Calu3 (cell line): ENCODE results near the gene ARHGAP32. TPM values are rescaled to one million over a fixed set of nuclear protein-coding genes. Genes with fewer than 3 reads are reported as not detected.

Experiments
- BruUV-seq: library from RNA; stranded (reverse); fragments of 400-500 nt; replicated peaks from 2 replicates; lab custom pipeline; 2021; lab: Mats Ljungman, UMichigan
- CTCF ChIA-PET: fragments of 300-600 bp; sonication (Branson Sonifier 250); formaldehyde crosslinking; loops from one replicate; lab custom pipeline; 2022; ENCODE audit warnings: antibody characterized with exemption; lab: Charles Lee
- DNase-seq: peaks from one replicate; pipeline ENCODE4 v3.0.0; 2022
- H3K27ac Mint-ChIP-seq: one replicate; pipeline ENCODE4 v1.8.0; 2022; ENCODE audit warnings: mixed read lengths; ENCODE audit not compliant: unreplicated experiment
- H3K27me3 Mint-ChIP-seq: one replicate; pipeline ENCODE4 v1.8.0; 2022; ENCODE audit warnings: mixed read lengths; ENCODE audit not compliant: unreplicated experiment
- H3K36me3 Mint-ChIP-seq: one replicate; pipeline ENCODE4 v1.8.0; 2022; ENCODE audit warnings: mild to moderate bottlenecking, moderate library complexity, mixed read lengths; ENCODE audit not compliant: insufficient read depth, unreplicated experiment
- H3K4me1 Mint-ChIP-seq: one replicate; pipeline ENCODE4 v1.8.0; 2022; ENCODE audit warnings: mild to moderate bottlenecking, low read depth, mixed read lengths; ENCODE audit not compliant: unreplicated experiment
- H3K4me3 Mint-ChIP-seq: one replicate; pipeline ENCODE4 v1.8.0; 2022; ENCODE audit warnings: mild to moderate bottlenecking, low read depth, moderate library complexity, mixed read lengths; ENCODE audit not compliant: unreplicated experiment
- H3K9me3 Mint-ChIP-seq: one replicate; pipeline ENCODE4 v1.8.0; 2022; ENCODE audit warnings: low read depth, mixed read lengths; ENCODE audit not compliant: unreplicated experiment
- intact Hi-C: fragments of 100-400 bp; cut with micrococcal nuclease; formaldehyde crosslinking; loops from one replicate; pipeline ENCODE4 v1.10.0; 2022; ENCODE audit not compliant: unreplicated experiment
- total RNA-seq: library from RNA; stranded (reverse); gene quantifications from 2 replicates; pipeline ENCODE4 v1.2.3, GENCODE V29; 2022
- TF ChIP-seq, protein P1 (sequence below): fragments of 200-600 bp; IDR thresholded peaks from one replicate; pipeline ENCODE4 v1.8.0; 2022; ENCODE audit warnings: antibody characterized with exemption; ENCODE audit not compliant: unreplicated experiment

The ARHGAP32 gene
- total RNA-seq, 1 experiment from 2014 or later, result 40.1 TPM

DNA sequence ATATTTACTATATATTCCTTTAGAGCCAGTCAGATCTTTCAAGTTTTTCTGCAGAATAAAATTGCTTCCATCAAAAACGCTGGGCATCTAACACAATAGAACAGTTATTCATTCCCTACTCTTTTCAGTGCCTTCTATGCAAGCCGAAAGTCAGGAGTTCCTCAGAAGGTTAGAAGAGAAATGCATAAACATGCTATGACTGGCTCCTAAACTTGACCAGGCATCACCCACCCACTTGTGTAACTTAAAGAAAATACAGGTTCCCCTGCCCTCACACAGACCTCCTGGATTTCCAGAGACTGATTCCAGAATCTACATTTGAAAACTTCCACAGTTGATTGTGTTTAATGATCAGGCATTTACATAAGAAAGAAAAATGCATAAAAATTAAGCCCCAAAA is 19.3 kb upstream of the ARHGAP32 start:
- CTCF ChIA-PET, result no interaction called here
- no peak for DNase-seq
- Mint-ChIP-seq H3K36me3 (no peaks in the 10 kb centered on the region), H3K9me3 (no peaks in the 10 kb centered on the region), H3K4me1 (peaks cover 10% of the 10 kb centered on the region), H3K4me3 (no peak overlapping the region), H3K27ac (no peak overlapping the region), H3K27me3 (no peaks in the 10 kb centered on the region)
- BruUV-seq, result no TSS peak
- intact Hi-C loops, result no loop called here
- TF ChIP-seq, protein P1, sequence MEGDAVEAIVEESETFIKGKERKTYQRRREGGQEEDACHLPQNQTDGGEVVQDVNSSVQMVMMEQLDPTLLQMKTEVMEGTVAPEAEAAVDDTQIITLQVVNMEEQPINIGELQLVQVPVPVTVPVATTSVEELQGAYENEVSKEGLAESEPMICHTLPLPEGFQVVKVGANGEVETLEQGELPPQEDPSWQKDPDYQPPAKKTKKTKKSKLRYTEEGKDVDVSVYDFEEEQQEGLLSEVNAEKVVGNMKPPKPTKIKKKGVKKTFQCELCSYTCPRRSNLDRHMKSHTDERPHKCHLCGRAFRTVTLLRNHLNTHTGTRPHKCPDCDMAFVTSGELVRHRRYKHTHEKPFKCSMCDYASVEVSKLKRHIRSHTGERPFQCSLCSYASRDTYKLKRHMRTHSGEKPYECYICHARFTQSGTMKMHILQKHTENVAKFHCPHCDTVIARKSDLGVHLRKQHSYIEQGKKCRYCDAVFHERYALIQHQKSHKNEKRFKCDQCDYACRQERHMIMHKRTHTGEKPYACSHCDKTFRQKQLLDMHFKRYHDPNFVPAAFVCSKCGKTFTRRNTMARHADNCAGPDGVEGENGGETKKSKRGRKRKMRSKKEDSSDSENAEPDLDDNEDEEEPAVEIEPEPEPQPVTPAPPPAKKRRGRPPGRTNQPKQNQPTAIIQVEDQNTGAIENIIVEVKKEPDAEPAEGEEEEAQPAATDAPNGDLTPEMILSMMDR, result no peak

DNA sequence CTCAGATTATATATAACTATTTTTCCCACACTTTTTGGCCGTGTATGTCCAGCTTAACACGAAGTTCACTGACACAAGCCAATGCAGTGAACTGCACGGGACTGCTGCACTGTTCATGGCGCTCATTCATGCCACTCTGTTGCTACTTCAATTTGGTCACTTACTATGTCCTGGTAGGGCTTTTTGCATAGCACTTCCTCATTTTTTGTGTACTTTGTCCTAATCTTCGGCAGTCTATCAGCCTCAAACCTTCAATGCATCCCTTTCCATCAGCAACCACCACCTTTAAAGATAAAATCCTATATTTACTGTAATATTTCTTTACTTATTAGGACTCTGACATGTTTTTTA is 18.7 kb upstream of the ARHGAP32 start:
- intact Hi-C loops, result no loop called here
- H3K27me3 Mint-ChIP-seq, result no peaks in the 10 kb centered on the region
- H3K27ac Mint-ChIP-seq, result no peak overlapping the region

DNA sequence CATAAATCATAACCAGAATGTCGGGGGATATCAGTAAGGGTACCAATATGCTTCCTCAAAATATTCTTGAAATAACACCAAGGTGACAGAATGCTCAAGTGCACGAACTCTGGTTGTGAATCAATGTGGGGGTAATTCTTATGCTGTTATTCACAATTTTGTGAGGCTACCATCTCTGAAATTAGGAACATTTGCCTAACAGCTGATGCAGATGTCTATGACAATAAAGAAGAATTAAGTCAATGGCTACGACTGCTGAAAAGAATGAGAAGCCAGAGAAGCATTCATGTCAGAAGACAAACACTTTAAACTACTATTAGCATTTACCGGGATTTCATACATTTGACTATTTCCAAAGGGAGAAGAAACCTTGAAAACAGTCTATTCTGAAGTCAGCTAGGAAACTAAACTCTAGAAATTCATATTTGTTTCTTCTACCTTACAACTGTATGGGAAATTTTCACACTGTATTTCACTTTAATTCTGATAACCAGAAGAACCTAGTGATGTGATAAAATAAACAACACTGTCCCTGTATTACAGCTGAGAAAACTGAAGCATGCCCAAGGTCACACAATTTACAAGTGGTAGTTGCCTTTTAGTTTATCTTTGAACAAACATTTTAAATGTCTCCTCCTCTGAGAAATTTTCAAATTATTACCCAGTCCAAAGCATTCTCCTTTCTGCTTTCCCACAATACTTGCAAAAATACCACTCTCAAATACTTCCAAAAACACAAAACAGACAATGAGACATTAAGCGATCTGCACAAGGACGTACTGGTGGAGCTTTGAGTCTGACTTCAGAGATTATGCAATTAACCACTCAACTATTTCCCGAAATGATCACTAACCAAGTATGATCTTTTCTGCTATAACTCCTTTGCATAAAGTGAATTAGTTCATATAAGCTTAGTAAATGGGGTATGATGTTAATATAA is 18.0 kb upstream of the ARHGAP32 start:
- CTCF ChIA-PET, result no interaction called here
- intact Hi-C loops, result no loop called here
- TF ChIP-seq, protein P1, result no peak
- H3K27me3 Mint-ChIP-seq, result no peaks in the 10 kb centered on the region
- H3K27ac Mint-ChIP-seq, result no peak overlapping the region
- H3K9me3 Mint-ChIP-seq, result no peaks in the 10 kb centered on the region
- H3K4me3 Mint-ChIP-seq, result no peak overlapping the region
- H3K36me3 Mint-ChIP-seq, result no peaks in the 10 kb centered on the region
- peaks cover under 1% of the 10 kb centered on the region for H3K4me1 Mint-ChIP-seq
- DNase-seq, result no peak
- no TSS peak for BruUV-seq

More for the DNA sequence above, 18.7 kb upstream of the ARHGAP32 start:
- Mint-ChIP-seq H3K4me3 (no peak overlapping the region), H3K9me3 (no peaks in the 10 kb centered on the region), H3K4me1 (peaks cover 7% of the 10 kb centered on the region), H3K36me3 (no peaks in the 10 kb centered on the region)
- CTCF ChIA-PET, result no interaction called here
- no TSS peak for BruUV-seq
- DNase-seq, result no peak
- TF ChIP-seq, protein P1, result no peak

DNA sequence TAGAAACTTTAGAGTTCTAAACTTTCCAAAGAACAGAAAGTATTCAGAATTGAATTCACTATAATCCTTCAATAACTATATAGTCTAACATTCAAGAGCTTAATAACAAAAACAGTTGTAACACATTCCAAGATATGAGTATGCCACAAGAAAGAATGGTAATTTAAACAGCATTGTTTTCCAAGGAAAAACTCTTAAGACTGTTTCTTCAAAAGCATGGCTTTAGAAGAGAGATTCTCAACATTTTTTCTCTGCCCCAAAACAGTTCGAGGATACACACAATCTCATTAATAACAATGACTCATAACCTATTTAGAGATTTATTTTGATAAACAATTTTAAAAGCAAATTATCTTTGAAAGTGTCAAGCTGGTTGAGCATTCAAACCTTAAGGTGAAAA is 16.7 kb upstream of the ARHGAP32 start:
- TF ChIP-seq, protein P1, result no peak
- Mint-ChIP-seq H3K27me3 (no peaks in the 10 kb centered on the region), H3K27ac (no peak overlapping the region), H3K4me3 (no peak overlapping the region), H3K36me3 (no peaks in the 10 kb centered on the region), H3K9me3 (no peaks in the 10 kb centered on the region), H3K4me1 (no peaks in the 10 kb centered on the region)
- no TSS peak for BruUV-seq
- DNase-seq, result no peak
- CTCF ChIA-PET, result interaction anchor here (1.7 kb wide), 1 partner anchor 119 kb away, joined by 3 read pairs; no protein-coding TSS in a partner anchor
- intact Hi-C loops, result no loop called here
